Activated CD4-positive, alpha-beta T cell treated with anti-CD3 and anti-CD28 coated beads, Interleukin-2, Interleukin-6, amounts not matched to agents 100 ng/mL and 50 ng/mL, durations not matched to agents 16 hours and 8 hours (primary cell): ENCODE data around the gene FAM171A1.

ENCODE experiments used
- DNase-seq: peaks from one replicate; pipeline ENCODE4 v3.0.0-alpha.2; 2020

Gene FAM171A1

GRCh38 chr10:15373199-15373598 lies 2.1 kb upstream of the FAM171A1 start:
- no peak for DNase-seq

- no peak for DNase-seq
These were observed 755 bp downstream of the FAM171A1 start for GRCh38 chr10:15370212-15370855.

GRCh38 chr10:15369256-15370211 lies 1.6 kb downstream of the FAM171A1 start:
- no peak for DNase-seq

GRCh38 chr10:15368101-15368855 lies 2.8 kb downstream of the FAM171A1 start:
- no peak for DNase-seq

- DNase-seq = no peak
These were observed 3.6 kb downstream of the FAM171A1 start for GRCh38 chr10:15367296-15368085.

- DNase-seq = no peak
These were observed 5.4 kb downstream of the FAM171A1 start for GRCh38 chr10:15365692-15366091.

GRCh38 chr10:15364001-15364400 lies 7.1 kb downstream of the FAM171A1 start:
- no peak for DNase-seq

- DNase-seq = no peak
These were observed 8.1 kb downstream of the FAM171A1 start for GRCh38 chr10:15363031-15363430.

- DNase-seq = no peak
These were observed 10.0 kb downstream of the FAM171A1 start for GRCh38 chr10:15361131-15361530.

- no peak for DNase-seq
These were observed 10.5 kb downstream of the FAM171A1 start for GRCh38 chr10:15360566-15360965.

- DNase-seq = no peak
These were observed 17.5 kb downstream of the FAM171A1 start for GRCh38 chr10:15353471-15354017.

GRCh38 chr10:15352836-15353235 lies 18.3 kb downstream of the FAM171A1 start:
- no peak for DNase-seq

- DNase-seq = no peak
These were observed 18.9 kb downstream of the FAM171A1 start for GRCh38 chr10:15352201-15352600.

GRCh38 chr10:15351099-15351820 lies 19.8 kb downstream of the FAM171A1 start:
- DNase-seq = no peak

GRCh38 chr10:15349112-15349511 lies 22.0 kb downstream of the FAM171A1 start:
- DNase-seq = no peak

GRCh38 chr10:15348579-15348978 lies 22.5 kb downstream of the FAM171A1 start:
- DNase-seq = no peak

GRCh38 chr10:15347150-15347549 lies 23.9 kb downstream of the FAM171A1 start:
- no peak for DNase-seq

- no peak for DNase-seq
These were observed 24.5 kb downstream of the FAM171A1 start for GRCh38 chr10:15346440-15347141.

GRCh38 chr10:15345450-15345849 lies 25.6 kb downstream of the FAM171A1 start:
- no peak for DNase-seq

GRCh38 chr10:15344876-15345285 lies 26.2 kb downstream of the FAM171A1 start:
- DNase-seq = no peak
